Measurements from ENCODE around the gene HOXB2. TPM values are rescaled to one million over a fixed set of nuclear protein-coding genes. Genes with fewer than 3 reads are reported as not detected.

Gene HOXB2
- total RNA-seq, 6 experiments from 2014 or later, result 1.1 to 1.9 (median 1.5) TPM

DNA sequence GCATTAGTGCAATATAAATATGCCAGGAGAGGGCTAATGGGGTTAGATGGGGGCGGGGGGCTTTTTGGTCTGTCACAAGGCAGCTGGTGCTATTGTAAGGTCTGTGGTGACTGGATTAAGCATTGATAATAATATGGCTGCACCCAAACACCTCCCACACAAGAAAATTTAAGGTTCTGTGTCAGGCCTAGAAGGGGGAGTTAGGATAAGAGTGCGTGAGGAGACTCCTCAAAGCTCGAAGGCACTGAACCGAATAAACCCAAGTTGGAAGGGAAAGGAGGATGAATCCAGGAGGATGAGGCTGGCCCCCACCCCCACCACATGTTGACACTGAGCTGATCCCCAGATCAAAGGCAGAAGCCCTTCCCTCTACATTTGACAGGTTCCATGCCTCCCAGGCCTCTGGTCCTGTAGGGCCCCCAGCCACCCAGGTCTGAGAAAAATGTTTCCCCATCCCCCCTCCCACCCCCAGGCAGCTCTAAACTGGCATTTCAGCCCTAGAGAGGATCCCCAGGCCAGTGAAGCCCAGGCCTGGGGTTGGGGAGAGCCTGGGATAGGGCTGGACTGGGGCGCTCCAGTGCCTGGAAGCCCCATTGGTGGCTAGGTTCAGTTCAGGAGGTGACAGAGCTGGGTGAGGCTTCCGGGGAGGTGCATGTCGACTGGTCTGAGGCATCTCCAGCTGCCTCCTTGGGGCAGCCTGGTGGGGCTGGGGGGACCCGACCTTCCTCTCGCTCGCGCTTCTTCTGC, 15.8 kb downstream of the HOXB2 start:
- Histone ChIP-seq H3K36me3 (no peaks in the 10 kb centered on the region), H3K4me3 (no peak overlapping the region), H3K27me3 (no peaks in the 10 kb centered on the region), H3K4me1 (no peaks in the 10 kb centered on the region), H3K27ac (no peak overlapping the region), H3K9me3 (no peaks in the 10 kb centered on the region)
- intact Hi-C loops (cut with DNase I), result no loop called here
- ATAC-seq, result no peak
- DNase-seq, result no peak
- WGBS (ENCODE audit: insufficient coverage, low coverage, low lambda C conversion rate, missing lambda C conversion rate), result 62% methylated on average over 2 of the region's 11 CpGs
- TF ChIP-seq POLR2A (IDR thresholded peaks at IDR 0.05), result no peak
- no peak for TF ChIP-seq CTCF (IDR thresholded peaks at IDR 0.05)

GRCh38 chr17:48528153-48528935, 16.6 kb downstream of the HOXB2 start:
- no peaks in the 10 kb centered on the region for H3K27me3 ChIP-seq
- intact Hi-C loops (cut with DNase I), result no loop called here
- H3K27ac ChIP-seq, result no peak overlapping the region
- no peaks in the 10 kb centered on the region for H3K9me3 ChIP-seq
- WGBS (ENCODE audit: insufficient coverage, low coverage, low lambda C conversion rate, missing lambda C conversion rate), result 53% methylated on average over 6 of the region's 7 CpGs
- no peak for ATAC-seq
- TF ChIP-seq POLR2A (IDR thresholded peaks at IDR 0.05), result no peak
- TF ChIP-seq CTCF (IDR thresholded peaks at IDR 0.05), result no peak
- H3K4me3 ChIP-seq, result no peak overlapping the region
- no peaks in the 10 kb centered on the region for H3K4me1 ChIP-seq
- no peaks in the 10 kb centered on the region for H3K36me3 ChIP-seq
- no peak for DNase-seq

DNA sequence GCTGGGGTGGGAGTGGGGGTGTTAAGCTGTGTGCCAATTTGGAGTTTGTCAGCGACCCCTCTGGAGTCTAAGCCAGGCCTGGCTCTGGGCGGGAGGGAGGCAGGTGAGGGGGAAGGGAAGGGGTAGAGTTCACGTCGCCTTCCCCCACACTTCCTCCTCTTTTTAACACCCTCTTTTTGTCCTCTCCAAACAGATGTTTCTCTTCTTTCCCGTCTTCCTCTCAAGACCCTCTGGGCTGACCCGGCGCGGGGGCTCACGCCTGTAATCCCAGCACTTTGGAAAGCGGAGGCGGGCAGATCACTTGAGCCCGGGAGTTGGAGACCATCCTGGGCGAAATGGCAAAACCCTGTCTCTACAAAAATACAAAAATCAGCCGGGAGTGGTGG, 17.4 kb downstream of the HOXB2 start:
- Histone ChIP-seq H3K9me3 (no peaks in the 10 kb centered on the region), H3K4me1 (no peaks in the 10 kb centered on the region), H3K27me3 (no peaks in the 10 kb centered on the region), H3K4me3 (no peak overlapping the region), H3K36me3 (no peaks in the 10 kb centered on the region), H3K27ac (no peak overlapping the region)
- ATAC-seq (no peak), DNase-seq (no peak)
- WGBS (ENCODE audit: insufficient coverage, low coverage, low lambda C conversion rate, missing lambda C conversion rate), result 39% methylated on average over 13 of the region's 14 CpGs
- TF ChIP-seq CTCF (IDR thresholded peaks at IDR 0.05), result no peak
- intact Hi-C loops (cut with DNase I), result no loop called here

- WGBS (ENCODE audit: insufficient coverage, low coverage, low lambda C conversion rate, missing lambda C conversion rate), result 22% methylated on average over 32 of the region's 59 CpGs
- ATAC-seq (peak in 1 of 4 donors; percentile 24), DNase-seq (no peak)
- no peak for TF ChIP-seq POLR2A (IDR thresholded peaks at IDR 0.05)
- TF ChIP-seq CTCF (IDR thresholded peaks at IDR 0.05), result no peak
- Histone ChIP-seq H3K4me1 (no peaks in the 10 kb centered on the region), H3K27ac (no peak overlapping the region), H3K9me3 (no peaks in the 10 kb centered on the region), H3K36me3 (no peaks in the 10 kb centered on the region), H3K4me3 (no peak overlapping the region), H3K27me3 (no peaks in the 10 kb centered on the region)
- intact Hi-C loops (cut with DNase I), result no loop called here
Observed at GRCh38 chr17:48526608-48527546, 18.0 kb downstream of the HOXB2 start.

Data from right lobe of liver (tissue), 6 donors.